Raji (cell line): ENCODE data around the gene CD74.

Source experiments
- POLR2A ChIP-seq: IDR thresholded peaks from 2 replicates; pipeline ENCODE4 v1.6.1; 2011; ENCODE audit warnings: low read depth, low read length, control low read depth; ENCODE audit not compliant: insufficient read depth

The CD74 gene

GRCh38 chr5:150392680-150393079, 20.0 kb downstream of the CD74 start:
- no peak for TF ChIP-seq POLR2A

- no peak for TF ChIP-seq POLR2A
These were observed 20.7 kb downstream of the CD74 start for GRCh38 chr5:150391986-150392385.

- TF ChIP-seq POLR2A, result no peak
These were observed 21.5 kb downstream of the CD74 start for GRCh38 chr5:150391064-150391834.

- TF ChIP-seq POLR2A, result no peak
These were observed 23.0 kb downstream of the CD74 start for GRCh38 chr5:150389531-150390266.

GRCh38 chr5:150386024-150386855, 26.5 kb downstream of the CD74 start:
- TF ChIP-seq POLR2A, result no peak

- no peak for TF ChIP-seq POLR2A
These were observed 28.0 kb downstream of the CD74 start for GRCh38 chr5:150384701-150385100.

- TF ChIP-seq POLR2A, result no peak
These were observed 34.6 kb downstream of the CD74 start for GRCh38 chr5:150377964-150378694.

GRCh38 chr5:150376799-150377771, 35.6 kb downstream of the CD74 start:
- TF ChIP-seq POLR2A, result no peak

GRCh38 chr5:150374651-150375050, 38.1 kb downstream of the CD74 start:
- TF ChIP-seq POLR2A, result no peak

GRCh38 chr5:150372639-150373038, 40.1 kb downstream of the CD74 start:
- TF ChIP-seq POLR2A, result no peak

- TF ChIP-seq POLR2A, result no peak
These were observed 44.2 kb downstream of the CD74 start for GRCh38 chr5:150368526-150368925.

- no peak for TF ChIP-seq POLR2A
These were observed 48.7 kb downstream of the CD74 start for GRCh38 chr5:150364004-150364403.

GRCh38 chr5:150363185-150363584, 49.5 kb downstream of the CD74 start:
- no peak for TF ChIP-seq POLR2A

GRCh38 chr5:150361301-150361700, 51.4 kb downstream of the CD74 start:
- TF ChIP-seq POLR2A, result no peak
